Mucosa of descending colon (tissue), 3 donors: ENCODE measurements around the gene RABEP1. TPM values are rescaled to one million over a fixed set of nuclear protein-coding genes. Genes with fewer than 3 reads are reported as not detected.
"Not testable (repeated sequence)": the region's sequence is repeated elsewhere in the genome, so short reads cannot be mapped to it uniquely, and the experiment has no call there.

Source experiments
- ATAC-seq: fragments of 200-7000 bp; cut with Tn5 transposase; one replicate; pipeline ENCODE4 v1.9.1; 2020; ENCODE audit warnings: mild to moderate bottlenecking, moderate library complexity
- DNase-seq, 3 donors: peaks; one replicate each; pipeline ENCODE4 v3.0.0-alpha.2; 2020
- H3K36me3 ChIP-seq: fragments of 200-600 bp; one replicate; pipeline ENCODE4 v1.8.0; 2021; ENCODE audit warnings: low read depth, mild to moderate bottlenecking
- H3K4me1 ChIP-seq: fragments of 200-600 bp; one replicate; pipeline ENCODE4 v1.8.0; 2021; ENCODE audit warnings: low read depth, mild to moderate bottlenecking
- H3K4me3 ChIP-seq: fragments of 200-600 bp; one replicate; pipeline ENCODE4 v1.8.0; 2021; ENCODE audit warnings: mild to moderate bottlenecking
- H3K9me3 ChIP-seq: fragments of 200-600 bp; one replicate; pipeline ENCODE4 v1.8.0; 2021; ENCODE audit warnings: mild to moderate bottlenecking
- intact Hi-C, 2 donors: fragments of 100-400 bp; cut with DNase I in 1 of 2; cut with micrococcal nuclease in 1 of 2; formaldehyde crosslinking; loops; one replicate each; pipeline versions ENCODE4 v1.11.0 to v1.11.1; 2022; cut with DNase I, micrococcal nuclease
- long read RNA-seq, 2 donors: library from polyadenylated mRNA; unstranded; transcript quantifications; one replicate each; pipeline ENCODE4 v2.0.0, GENCODE V29; 2019 to 2021
- total RNA-seq, 3 donors: library from RNA; stranded (reverse); fragmentation: NEBNext Ultra II Directional in 2 of 3; extraction: Animal tissue kit (Norgen Biotek cat#: 25700) in 2 of 3; gene quantifications; one replicate each; pipeline versions ENCODE4 v1.2.1 to v1.2.4, GENCODE V29; 2021 to 2023
- TF ChIP-seq, protein P1 (sequence below): fragments of 200-600 bp; IDR thresholded peaks from one replicate; pipeline ENCODE4 v1.8.0; 2022; ENCODE audit warnings: antibody characterized with exemption, mild to moderate bottlenecking
- donor health status: DM: no; HTN: no; CAD: no; lungs with moderate emphysema.
- donor health status: DM: no; HTN: no; CAD: no.
- donor health status: DM: no; HTN: yes; CAD: no.

RABEP1 gene, protein sequence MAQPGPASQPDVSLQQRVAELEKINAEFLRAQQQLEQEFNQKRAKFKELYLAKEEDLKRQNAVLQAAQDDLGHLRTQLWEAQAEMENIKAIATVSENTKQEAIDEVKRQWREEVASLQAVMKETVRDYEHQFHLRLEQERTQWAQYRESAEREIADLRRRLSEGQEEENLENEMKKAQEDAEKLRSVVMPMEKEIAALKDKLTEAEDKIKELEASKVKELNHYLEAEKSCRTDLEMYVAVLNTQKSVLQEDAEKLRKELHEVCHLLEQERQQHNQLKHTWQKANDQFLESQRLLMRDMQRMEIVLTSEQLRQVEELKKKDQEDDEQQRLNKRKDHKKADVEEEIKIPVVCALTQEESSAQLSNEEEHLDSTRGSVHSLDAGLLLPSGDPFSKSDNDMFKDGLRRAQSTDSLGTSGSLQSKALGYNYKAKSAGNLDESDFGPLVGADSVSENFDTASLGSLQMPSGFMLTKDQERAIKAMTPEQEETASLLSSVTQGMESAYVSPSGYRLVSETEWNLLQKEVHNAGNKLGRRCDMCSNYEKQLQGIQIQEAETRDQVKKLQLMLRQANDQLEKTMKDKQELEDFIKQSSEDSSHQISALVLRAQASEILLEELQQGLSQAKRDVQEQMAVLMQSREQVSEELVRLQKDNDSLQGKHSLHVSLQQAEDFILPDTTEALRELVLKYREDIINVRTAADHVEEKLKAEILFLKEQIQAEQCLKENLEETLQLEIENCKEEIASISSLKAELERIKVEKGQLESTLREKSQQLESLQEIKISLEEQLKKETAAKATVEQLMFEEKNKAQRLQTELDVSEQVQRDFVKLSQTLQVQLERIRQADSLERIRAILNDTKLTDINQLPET
- total RNA-seq: 10 to 100 TPM; 24.9 to 53.4 (median 30.7) TPM
- long read RNA-seq, donor 1, full-length matches to known transcripts: 48 of 71 reads
- long read RNA-seq, donor 1, partial matches to known transcripts: 13 of 71 reads
- long read RNA-seq, donor 1, other reads (novel, unspliced or antisense): 10 of 71 reads
- long read RNA-seq, donor 2, full-length matches to known transcripts: 1 of 21 reads
- long read RNA-seq, donor 2, partial matches to known transcripts: 16 of 21 reads
- long read RNA-seq, donor 2, other reads (novel, unspliced or antisense): 4 of 21 reads

DNA sequence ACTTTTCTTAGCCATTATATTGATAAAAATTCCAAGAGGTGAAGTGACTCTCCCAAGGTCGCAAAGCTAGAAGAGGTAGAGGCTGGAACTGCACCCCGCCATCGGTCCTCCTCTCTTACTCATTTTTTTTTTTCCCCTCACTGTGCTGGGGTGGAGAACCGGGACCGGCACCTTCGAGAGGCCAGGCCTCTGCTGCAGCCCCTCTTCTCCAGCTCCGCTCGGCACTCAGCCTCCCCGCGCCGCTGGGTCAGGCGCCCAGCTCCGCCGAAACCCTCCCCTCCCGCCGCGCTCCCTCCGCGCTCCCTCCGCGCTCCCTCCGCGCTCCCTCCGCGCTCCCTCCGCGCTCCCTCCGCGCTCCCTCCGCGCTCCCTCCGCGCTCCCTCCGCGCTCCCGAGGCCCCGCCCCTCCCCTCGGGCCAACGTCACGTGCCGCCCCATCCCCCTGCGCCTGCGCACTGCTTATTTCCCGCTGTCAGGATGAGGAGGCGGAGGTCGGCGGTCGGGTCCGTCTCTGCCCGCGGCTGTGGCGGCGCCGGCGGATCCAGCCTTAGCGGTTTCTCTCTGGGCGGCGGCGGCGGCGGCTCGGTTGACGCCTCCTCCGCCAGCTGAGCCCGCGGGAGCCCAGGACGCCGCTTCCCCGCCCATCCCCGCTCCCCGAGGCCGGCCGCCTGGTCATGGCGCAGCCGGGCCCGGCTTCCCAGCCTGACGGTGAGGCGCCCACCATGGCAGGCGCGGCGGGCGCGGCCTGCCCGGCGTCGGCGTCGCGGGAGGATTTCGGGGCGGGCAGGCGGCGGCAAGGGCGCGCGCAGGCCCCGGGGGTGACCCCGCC is at the start of gene RABEP1:
Gene RABEP1 (plus strand): TSS at position 471 of the 828 bp plus-strand sequence. CDS start 203 bp downstream, at position 674.
- H3K9me3 ChIP-seq: no peaks in the 10 kb centered on the region
- TF ChIP-seq, protein P1, sequence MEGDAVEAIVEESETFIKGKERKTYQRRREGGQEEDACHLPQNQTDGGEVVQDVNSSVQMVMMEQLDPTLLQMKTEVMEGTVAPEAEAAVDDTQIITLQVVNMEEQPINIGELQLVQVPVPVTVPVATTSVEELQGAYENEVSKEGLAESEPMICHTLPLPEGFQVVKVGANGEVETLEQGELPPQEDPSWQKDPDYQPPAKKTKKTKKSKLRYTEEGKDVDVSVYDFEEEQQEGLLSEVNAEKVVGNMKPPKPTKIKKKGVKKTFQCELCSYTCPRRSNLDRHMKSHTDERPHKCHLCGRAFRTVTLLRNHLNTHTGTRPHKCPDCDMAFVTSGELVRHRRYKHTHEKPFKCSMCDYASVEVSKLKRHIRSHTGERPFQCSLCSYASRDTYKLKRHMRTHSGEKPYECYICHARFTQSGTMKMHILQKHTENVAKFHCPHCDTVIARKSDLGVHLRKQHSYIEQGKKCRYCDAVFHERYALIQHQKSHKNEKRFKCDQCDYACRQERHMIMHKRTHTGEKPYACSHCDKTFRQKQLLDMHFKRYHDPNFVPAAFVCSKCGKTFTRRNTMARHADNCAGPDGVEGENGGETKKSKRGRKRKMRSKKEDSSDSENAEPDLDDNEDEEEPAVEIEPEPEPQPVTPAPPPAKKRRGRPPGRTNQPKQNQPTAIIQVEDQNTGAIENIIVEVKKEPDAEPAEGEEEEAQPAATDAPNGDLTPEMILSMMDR: no peak
- ATAC-seq (peak; percentile 96), DNase-seq (peak; percentile 89 to 96 (median 95))
- intact Hi-C loops: no loop called here
- H3K4me3 ChIP-seq: peak within 1 kb of the TSS; percentile 92
- no peaks in the 10 kb centered on the region for H3K36me3 ChIP-seq
- peaks cover 15% of the 10 kb centered on the region for H3K4me1 ChIP-seq

DNA sequence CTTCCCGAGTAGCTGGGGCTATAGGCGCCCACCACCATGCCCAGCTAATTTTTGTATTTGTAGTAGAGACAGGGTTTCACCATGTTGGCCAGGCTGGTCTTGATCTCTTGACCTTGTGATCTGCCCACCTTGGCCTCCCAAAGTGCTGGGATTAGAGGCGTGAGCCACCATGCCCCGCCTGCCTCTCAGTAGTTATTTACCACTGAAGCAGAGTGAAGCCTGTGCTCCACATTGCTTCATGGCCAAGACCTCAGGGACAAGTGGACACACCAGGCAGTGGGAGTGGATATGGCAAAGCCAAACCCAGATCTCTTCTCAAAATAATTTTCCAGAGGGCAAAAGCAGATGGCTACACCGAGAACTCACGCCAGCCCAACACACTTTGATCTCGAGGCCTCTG is 48.6 kb upstream of the RABEP1 start:
- H3K4me1 ChIP-seq, DNase-seq, H3K4me3 ChIP-seq: not testable (repeated sequence)

DNA sequence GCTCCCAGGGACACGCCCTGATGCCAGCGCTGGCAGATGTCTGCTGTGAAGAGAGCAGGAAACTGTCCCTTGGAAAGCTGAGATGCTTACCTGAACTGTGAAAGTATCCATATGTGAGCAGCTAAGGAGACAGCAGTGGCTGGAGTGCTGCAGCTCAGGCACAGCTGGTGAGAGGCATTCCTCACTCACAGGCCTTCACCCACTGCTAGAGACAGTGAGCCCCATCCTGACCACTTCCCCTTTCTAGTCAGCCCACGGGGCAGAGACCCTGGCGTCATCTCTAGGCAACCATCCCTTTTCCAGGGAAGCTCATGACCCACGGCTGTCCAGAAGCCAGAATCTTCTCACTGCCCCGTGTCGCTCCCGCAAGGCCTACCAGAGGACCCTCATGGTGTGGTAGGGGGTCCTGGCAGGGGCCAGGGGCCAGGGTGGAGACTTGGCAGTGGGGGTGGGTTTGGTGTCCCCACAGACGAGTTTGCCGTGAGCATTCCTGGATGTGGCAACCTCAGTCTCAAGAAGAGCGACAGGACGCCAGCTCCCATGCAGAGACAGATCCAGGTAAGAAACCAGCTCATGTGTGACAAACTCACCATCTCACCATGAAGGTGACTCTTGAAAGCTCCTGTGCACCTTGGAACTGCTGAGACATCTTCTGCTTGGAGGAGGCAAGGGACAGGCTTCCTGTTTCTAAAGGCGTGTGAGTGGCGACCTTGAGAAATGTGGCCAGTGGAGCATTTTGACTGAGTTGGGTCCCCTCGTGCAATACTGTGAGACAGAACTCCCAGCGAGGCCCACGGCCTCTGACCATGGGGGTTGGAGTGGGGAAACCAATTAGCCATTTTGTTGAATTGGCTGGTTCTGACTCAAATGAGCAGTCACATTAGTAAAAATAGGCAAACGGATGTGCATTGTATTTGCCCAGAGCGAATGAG is 47.2 kb upstream of the RABEP1 start, which contains the start of gene SCIMP:
Gene SCIMP (minus strand): TSS at position 216 of the 932 bp plus-strand sequence. CDS start 105 bp downstream, at position 111.
- H3K36me3 ChIP-seq: no peaks in the 10 kb centered on the region
- ATAC-seq: peak; percentile 58
- H3K4me1 ChIP-seq: no peaks in the 10 kb centered on the region
- intact Hi-C loops: no loop called here
- DNase-seq: peak; percentile 28 to 55 (median 32)
- TF ChIP-seq, protein P1: no peak
- no peaks in the 10 kb centered on the region for H3K9me3 ChIP-seq
- H3K4me3 ChIP-seq: no peak within 1 kb of the TSS

More for the DNA sequence above, 48.6 kb upstream of the RABEP1 start:
- ATAC-seq, H3K36me3 ChIP-seq, H3K9me3 ChIP-seq, intact Hi-C loops: not testable (repeated sequence)

DNA sequence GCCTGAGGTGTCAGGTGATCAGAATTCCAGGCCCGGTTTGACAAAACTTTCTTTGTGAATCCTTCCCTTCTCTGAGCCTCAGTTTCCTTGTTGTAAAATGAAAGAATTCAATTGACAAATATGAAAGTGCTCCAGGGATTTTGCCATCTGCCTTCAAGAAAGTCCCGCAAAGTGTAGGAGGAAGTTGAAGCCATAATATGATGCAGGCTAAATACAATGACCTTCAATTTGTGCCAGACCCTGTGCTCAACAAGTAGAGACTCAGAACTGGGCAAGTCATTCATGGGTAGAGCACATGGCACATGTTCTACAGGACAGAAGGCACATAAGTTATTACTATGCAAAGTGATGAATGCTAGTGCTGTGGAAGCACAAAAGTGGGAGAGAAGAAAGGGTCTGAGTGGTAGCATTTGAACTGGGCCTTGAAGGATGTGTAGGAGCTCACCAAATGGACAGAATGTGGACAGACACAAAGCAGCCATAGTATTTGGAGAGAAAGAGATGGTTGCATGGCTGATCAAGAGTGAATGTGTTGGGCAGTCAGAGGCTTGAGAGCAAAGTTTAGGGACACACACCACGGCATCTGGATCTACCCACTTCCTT is 45.0 kb upstream of the RABEP1 start:
- no peak for DNase-seq
- TF ChIP-seq, protein P1: no peak
- ATAC-seq: no peak

More for the DNA sequence above, 45.0 kb upstream of the RABEP1 start:
- intact Hi-C loops: no loop called here
- Histone ChIP-seq H3K9me3 (no peaks in the 10 kb centered on the region), H3K4me1 (peaks cover 9% of the 10 kb centered on the region), H3K4me3 (no peak overlapping the region), H3K36me3 (no peaks in the 10 kb centered on the region)
